NCI-H446 (cell line): Measurements from ENCODE around the gene ATP11C.
"Not testable (repeated sequence)": the region's sequence is repeated elsewhere in the genome, so short reads cannot be mapped to it uniquely, and the experiment has no call there.

Experiments used
- DNase-seq, 2 experiments: peaks; one replicate each; lab custom pipeline; 2025; lab: John Stamatoyannopoulos, UW

ATP11C gene

GRCh38 chrX:139932901-139933796, at the start of gene ATP11C:
TSS of gene ATP11C (minus strand) at chrX:139933053. CDS start at chrX:139932042, 1,011 bp downstream.
- DNase-seq, result peak; percentile 46 to 86

GRCh38 chrX:139974471-139974870, 41.6 kb upstream of the ATP11C start:
- no peak for DNase-seq

- no peak for DNase-seq
Measured at GRCh38 chrX:139972629-139973624, 40.1 kb upstream of the ATP11C start.

- DNase-seq, result no peak
Measured at GRCh38 chrX:139972113-139972512, 39.3 kb upstream of the ATP11C start.

- DNase-seq, result no peak
Measured at GRCh38 chrX:139971394-139971749, 38.5 kb upstream of the ATP11C start.

- no peak for DNase-seq
Measured at GRCh38 chrX:139969286-139969685, 36.4 kb upstream of the ATP11C start.

GRCh38 chrX:139967750-139968149, 34.9 kb upstream of the ATP11C start:
- no peak for DNase-seq

GRCh38 chrX:139967300-139967699, 34.4 kb upstream of the ATP11C start:
- peak in 1 of 2 experiments; percentile 8 for DNase-seq

- not testable (repeated sequence) for DNase-seq
Measured at GRCh38 chrX:139966159-139966558, 33.3 kb upstream of the ATP11C start.

GRCh38 chrX:139965421-139965820, 32.6 kb upstream of the ATP11C start, which contains the start of gene CXorf66:
TSS of gene CXorf66 (minus strand) at chrX:139965521. CDS start at chrX:139965496, 25 bp downstream.
- no peak for DNase-seq

GRCh38 chrX:139961091-139961490, 28.2 kb upstream of the ATP11C start:
- not testable (repeated sequence) for DNase-seq

GRCh38 chrX:139949703-139950102, 16.9 kb upstream of the ATP11C start:
- DNase-seq, result no peak

GRCh38 chrX:139945075-139945474, 12.2 kb upstream of the ATP11C start:
- DNase-seq, result no peak

- DNase-seq, result no peak
Measured at GRCh38 chrX:139936259-139936658, 3.4 kb upstream of the ATP11C start.

- no peak for DNase-seq
Measured at GRCh38 chrX:139933904-139934303, 1.1 kb upstream of the ATP11C start.

- peak; percentile 43 to 62 for DNase-seq
Measured at GRCh38 chrX:139932073-139932900, 566 bp downstream of the ATP11C start.

- DNase-seq, result no peak
Measured at GRCh38 chrX:139931646-139932072, 1.2 kb downstream of the ATP11C start.

GRCh38 chrX:139930916-139931645, 1.8 kb downstream of the ATP11C start:
- no peak for DNase-seq

GRCh38 chrX:139930401-139930800, 2.5 kb downstream of the ATP11C start:
- no peak for DNase-seq

GRCh38 chrX:139929876-139930275, 3.0 kb downstream of the ATP11C start:
- no peak for DNase-seq

- no peak for DNase-seq
Measured at GRCh38 chrX:139924696-139925095, 8.2 kb downstream of the ATP11C start.
